ENCODE measurements around the gene PARP12.

- no peak for TF ChIP-seq RAD21 (IDR thresholded peaks at IDR 0.05; ENCODE audit: low read depth)
- no peak for TF ChIP-seq TCF12 (IDR thresholded peaks at IDR 0.05; ENCODE audit: low read depth)
- TF ChIP-seq EP300 (IDR thresholded peaks at IDR 0.05; ENCODE audit: borderline replicate concordance): no peak
- TF ChIP-seq REST (IDR thresholded peaks at IDR 0.05; ENCODE audit: low read depth): no peak
- no peak for TF ChIP-seq CEBPB (IDR thresholded peaks at IDR 0.05)
- TF ChIP-seq FOXM1 (IDR thresholded peaks at IDR 0.05; ENCODE audit: borderline replicate concordance, low read depth): no peak
- TF ChIP-seq EGR1 (IDR thresholded peaks at IDR 0.05): no peak
- TF ChIP-seq YY1 (IDR thresholded peaks at IDR 0.05; ENCODE audit: low read depth): no peak
- no peak for TF ChIP-seq TAF1 (IDR thresholded peaks at IDR 0.05; ENCODE audit: low read depth)
- no peak for TF ChIP-seq TEAD4 (IDR thresholded peaks at IDR 0.05)
- no peak for TF ChIP-seq CREB1 (IDR thresholded peaks at IDR 0.05; ENCODE audit: low read depth)
Observed at GRCh38 chr7:139991911-139992310, 70.8 kb downstream of the PARP12 start.
